Neuronal stem cell (in vitro differentiated cells): ENCODE data around the gene SUGP1.
A peak's percentile ranks its signal among the peaks of the same experiment; 100 is the strongest.

Source experiments
- DNase-seq: peaks from one replicate; pipeline ENCODE4 v3.0.0-alpha.2; 2013; ENCODE audit warnings: low spot score
- H2AFZ ChIP-seq: one replicate; pipeline ENCODE4 v1.6.1; 2013; ENCODE audit warnings: mild to moderate bottlenecking, low read length, inconsistent platforms
- H2AK5ac ChIP-seq: 2 replicates; pipeline ENCODE4 v1.6.1; 2013; ENCODE audit warnings: low read depth, mild to moderate bottlenecking, inconsistent platforms, low read length, moderate library complexity, mixed read lengths
- H2BK120ac ChIP-seq: 2 replicates; pipeline ENCODE4 v1.6.1; 2013; ENCODE audit warnings: low read depth, mild to moderate bottlenecking, inconsistent platforms, low read length, moderate library complexity, mixed read lengths
- H2BK12ac ChIP-seq: one replicate; pipeline ENCODE4 v1.6.1; 2013; ENCODE audit warnings: low read length, inconsistent platforms
- H2BK15ac ChIP-seq: 2 replicates; pipeline ENCODE4 v1.6.1; 2013; ENCODE audit warnings: mild to moderate bottlenecking, low read length, inconsistent platforms, mixed read lengths
- H2BK5ac ChIP-seq: one replicate; pipeline ENCODE4 v1.6.1; 2013; ENCODE audit warnings: inconsistent platforms, mild to moderate bottlenecking, low read length, moderate library complexity
- H3K14ac ChIP-seq: one replicate; pipeline ENCODE4 v1.6.1; 2013; ENCODE audit warnings: low read length, inconsistent platforms
- H3K18ac ChIP-seq: 2 replicates; pipeline ENCODE4 v1.6.1; 2013; ENCODE audit warnings: low read length, inconsistent platforms
- H3K23ac ChIP-seq: 2 replicates; pipeline ENCODE4 v1.6.1; 2013; ENCODE audit warnings: low read depth, mild to moderate bottlenecking, mixed read lengths, low read length, inconsistent platforms; ENCODE audit not compliant: poor library complexity
- H3K27ac ChIP-seq: replicated peaks from 3 replicates; pipeline ENCODE4 v1.5.1; 2013; ENCODE audit warnings: low read length, inconsistent platforms
- H3K27me3 ChIP-seq, 3 experiments: 2 replicates each; pipeline ENCODE4 v1.6.1; 2013; ENCODE audit warnings: low read length in 3 of 3, mild to moderate bottlenecking in 2 of 3, inconsistent platforms in 1 of 3, low read depth in 1 of 3, mixed read lengths in 1 of 3, moderate library complexity in 1 of 3; ENCODE audit not compliant: control insufficient read depth in 3 of 3, insufficient read depth in 3 of 3
- H3K36me3 ChIP-seq, 2 donors: replicated peaks in 1 of 2; 2 replicates each; pipeline ENCODE4 v1.6.1; 2013; ENCODE audit warnings: low read length in 2 of 2; ENCODE audit not compliant: control insufficient read depth in 2 of 2, insufficient read depth in 2 of 2
- H3K4ac ChIP-seq: 2 replicates; pipeline ENCODE4 v1.6.1; 2013; ENCODE audit warnings: inconsistent platforms, mild to moderate bottlenecking, low read length, moderate library complexity
- H3K4me1 ChIP-seq, 2 donors: 1 replicate in 1 of 2; 2 replicates in 1 of 2; pipeline ENCODE4 v1.6.1; 2013; ENCODE audit warnings: low read length in 2 of 2, low read depth in 1 of 2; ENCODE audit not compliant: control insufficient read depth in 2 of 2, insufficient read depth in 1 of 2
- H3K4me2 ChIP-seq: one replicate; pipeline ENCODE4 v1.6.1; 2013; ENCODE audit warnings: mild to moderate bottlenecking, low read length, inconsistent platforms; ENCODE audit not compliant: insufficient read depth, poor library complexity, severe bottlenecking
- H3K4me3 ChIP-seq, 2 donors: 2 replicates each; pipeline ENCODE4 v1.5.1; 2013; ENCODE audit warnings: low read length in 2 of 2, mild to moderate bottlenecking in 2 of 2, inconsistent platforms in 1 of 2, moderate library complexity in 1 of 2
- H3K79me1 ChIP-seq: one replicate; pipeline ENCODE4 v1.6.1; 2013; ENCODE audit warnings: low read depth, mild to moderate bottlenecking, inconsistent platforms, low read length, moderate library complexity
- H3K9ac ChIP-seq: one replicate; pipeline ENCODE4 v1.6.1; 2013; ENCODE audit warnings: mild to moderate bottlenecking, low read depth, low read length, inconsistent platforms; ENCODE audit not compliant: poor library complexity
- H3K9me3 ChIP-seq, 2 donors: replicated peaks in 1 of 2; 2 replicates each; pipeline versions ENCODE3 to v1.6.1; 2013; ENCODE audit warnings: low read length in 2 of 2, mild to moderate bottlenecking in 2 of 2, inconsistent platforms in 1 of 2, low read depth in 1 of 2, mixed read lengths in 1 of 2, moderate library complexity in 1 of 2; ENCODE audit not compliant: control insufficient read depth in 2 of 2, insufficient read depth in 1 of 2
- H4K8ac ChIP-seq: one replicate; pipeline ENCODE4 v1.6.1; 2013; ENCODE audit warnings: low read depth, mild to moderate bottlenecking, inconsistent platforms, low read length, moderate library complexity
- H4K91ac ChIP-seq: one replicate; pipeline ENCODE4 v1.6.1; 2013; ENCODE audit warnings: low read length, low read depth, mild to moderate bottlenecking, inconsistent platforms; ENCODE audit not compliant: poor library complexity
- WGBS, 2 donors: extraction: QIAGEN DNeasy Blood & Tissue Kit; methylation state at CpG; one replicate each; pipeline ENCODE4 v1.1.7; 2013; ENCODE audit warnings: missing lambda C conversion rate in 2 of 2, mixed read lengths in 1 of 2; ENCODE audit not compliant: insufficient read length in 2 of 2, insufficient replicate concordance in 1 of 2; ENCODE audit errors: extremely low coverage in 2 of 2; 5-methylcytosine and 5-hydroxymethylcytosine counted together

The SUGP1 gene

DNA sequence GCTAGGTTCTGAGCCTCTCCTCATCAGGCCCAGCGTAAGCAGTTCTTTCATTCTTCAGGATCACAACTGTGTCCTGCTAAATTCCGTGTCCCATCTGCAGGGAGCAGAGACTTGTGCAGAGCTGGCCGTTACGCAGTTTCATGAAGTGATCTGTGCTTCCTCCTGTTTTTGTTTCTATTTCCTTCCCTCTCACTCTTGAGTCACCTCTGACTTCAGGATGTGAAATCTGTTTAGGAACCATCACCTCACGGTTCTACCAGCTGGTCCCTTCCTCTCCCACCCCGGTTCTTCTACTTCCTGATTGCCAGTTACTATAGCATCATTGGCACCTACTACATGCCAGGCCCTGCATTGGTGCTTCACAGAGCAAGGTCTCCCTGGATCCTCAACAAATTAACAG is 8.8 kb upstream of the SUGP1 start:
- no peak overlapping the region for H3K4ac ChIP-seq
- no peak overlapping the region for H3K9ac ChIP-seq
- H3K18ac ChIP-seq, result no peak overlapping the region
- H2BK15ac ChIP-seq, result no peak overlapping the region
- H3K4me3 ChIP-seq, result no peak overlapping the region
- no peak overlapping the region for H3K23ac ChIP-seq
- no peak overlapping the region for H4K91ac ChIP-seq
- no peak overlapping the region for H3K27ac ChIP-seq
- DNase-seq, result no peak
- WGBS, 2 donors, result no CpG with 5 or more reads among the region's 6 CpGs
- no peak overlapping the region for H3K14ac ChIP-seq
- H3K9me3 ChIP-seq, result no peaks in the 10 kb centered on the region
- H3K4me2 ChIP-seq, result no peak overlapping the region
- no peak overlapping the region for H2BK5ac ChIP-seq
- H2AK5ac ChIP-seq, result no peak overlapping the region
- H2AFZ ChIP-seq, result no peak overlapping the region
- no peak overlapping the region for H4K8ac ChIP-seq
- H2BK12ac ChIP-seq, result no peak overlapping the region
- peaks cover 21% of the 10 kb centered on the region for H3K79me1 ChIP-seq
- no peaks in the 10 kb centered on the region for H3K4me1 ChIP-seq
- no peaks in the 10 kb centered on the region for H3K27me3 ChIP-seq
- peaks cover 33 to 91% of the 10 kb centered on the region in 2 donors for H3K36me3 ChIP-seq
- H2BK120ac ChIP-seq, result no peak overlapping the region

- H3K23ac ChIP-seq, result no peak overlapping the region
- no CpG with 5 or more reads among the region's 8 CpGs for WGBS, 2 donors
- H3K14ac ChIP-seq, result no peak overlapping the region
- H2BK5ac ChIP-seq, result no peak overlapping the region
- H2BK15ac ChIP-seq, result no peak overlapping the region
- no peak overlapping the region for H3K4ac ChIP-seq
- no peak overlapping the region for H2AFZ ChIP-seq
- H3K4me3 ChIP-seq, result no peak overlapping the region
- no peak overlapping the region for H3K9ac ChIP-seq
- no peak overlapping the region for H4K8ac ChIP-seq
- no peak overlapping the region for H2AK5ac ChIP-seq
- H3K27ac ChIP-seq, result no peak overlapping the region
- H3K18ac ChIP-seq, result no peak overlapping the region
- peaks cover 17% of the 10 kb centered on the region for H3K79me1 ChIP-seq
- H2BK120ac ChIP-seq, result no peak overlapping the region
- H3K9me3 ChIP-seq, result no peaks in the 10 kb centered on the region
- DNase-seq, result no peak
- no peak overlapping the region for H4K91ac ChIP-seq
- H3K27me3 ChIP-seq, result no peaks in the 10 kb centered on the region
- H3K36me3 ChIP-seq, result peaks cover 33 to 89% of the 10 kb centered on the region in 2 donors
- no peak overlapping the region for H2BK12ac ChIP-seq
- no peak overlapping the region for H3K4me2 ChIP-seq
- H3K4me1 ChIP-seq, result no peaks in the 10 kb centered on the region
Measured at GRCh38 chr19:19327672-19328071, 7.4 kb upstream of the SUGP1 start.

- no peak overlapping the region for H2BK5ac ChIP-seq
Measured at GRCh38 chr19:19324059-19324770, 3.9 kb upstream of the SUGP1 start.

GRCh38 chr19:19321141-19321577 is 850 bp upstream of the SUGP1 start:
- Histone ChIP-seq H3K27me3 (no peaks in the 10 kb centered on the region), H3K79me1 (peaks cover 31% of the 10 kb centered on the region), H2BK15ac (peak overlapping the region; percentile 60), H4K8ac (peak overlapping the region; percentile 98), H4K91ac (peak overlapping the region; percentile 99), H3K9ac (peak overlapping the region; percentile 100), H3K4me3 (peak overlapping the region; percentile 89 to 93), H3K4ac (peak overlapping the region; percentile 98), H2AK5ac (peak overlapping the region; percentile 99), H3K9me3 (peaks cover 0 to 2% of the 10 kb centered on the region in 2 donors), H2AFZ (peak overlapping the region; percentile 99), H3K23ac (peak overlapping the region; percentile 98), H2BK12ac (peak overlapping the region; percentile 82), H2BK120ac (no peak overlapping the region), H3K27ac (peak overlapping the region; percentile 60), H3K4me1 (peaks cover 4 to 10% of the 10 kb centered on the region in 2 donors), H3K36me3 (peaks cover 20 to 50% of the 10 kb centered on the region in 2 donors), H2BK5ac (peak overlapping the region; percentile 98), H3K14ac (peak overlapping the region; percentile 98), H3K4me2 (peak overlapping the region; percentile 74), H3K18ac (peak overlapping the region; percentile 100)
- no CpG with 5 or more reads among the region's 34 CpGs for WGBS, 2 donors
- peak; percentile 23 for DNase-seq

More at GRCh38 chr19:19324059-19324770, 3.9 kb upstream of the SUGP1 start:
- H2AK5ac ChIP-seq, result no peak overlapping the region
- DNase-seq, result no peak
- WGBS, 2 donors, result no CpG with 5 or more reads among the region's 7 CpGs
- no peak overlapping the region for H3K9ac ChIP-seq
- H3K4me2 ChIP-seq, result no peak overlapping the region
- no peak overlapping the region for H3K23ac ChIP-seq
- H3K79me1 ChIP-seq, result peaks cover 36% of the 10 kb centered on the region
- H2BK120ac ChIP-seq, result no peak overlapping the region
- no peak overlapping the region for H2BK15ac ChIP-seq
- no peak overlapping the region for H3K18ac ChIP-seq
- H3K27me3 ChIP-seq, result no peaks in the 10 kb centered on the region
- no peak overlapping the region for H2AFZ ChIP-seq
- peaks cover 0 to 2% of the 10 kb centered on the region in 2 donors for H3K9me3 ChIP-seq
- H3K4me1 ChIP-seq, result peaks cover 3 to 9% of the 10 kb centered on the region in 2 donors
- no peak overlapping the region for H4K91ac ChIP-seq
- H3K4ac ChIP-seq, result no peak overlapping the region
- H3K27ac ChIP-seq, result no peak overlapping the region
- H2BK12ac ChIP-seq, result no peak overlapping the region
- H4K8ac ChIP-seq, result no peak overlapping the region
- H3K4me3 ChIP-seq, result no peak overlapping the region
- H3K14ac ChIP-seq, result no peak overlapping the region
- peaks cover 23 to 60% of the 10 kb centered on the region in 2 donors for H3K36me3 ChIP-seq
